Measurements from ENCODE around the gene LMAN2. TPM values are rescaled to one million over a fixed set of nuclear protein-coding genes. Genes with fewer than 3 reads are reported as not detected.
A peak's percentile ranks its signal among the peaks of the same experiment; 100 is the strongest.

LMAN2 gene
- total RNA-seq, 1 donor from 2014 or later: 130 TPM

DNA sequence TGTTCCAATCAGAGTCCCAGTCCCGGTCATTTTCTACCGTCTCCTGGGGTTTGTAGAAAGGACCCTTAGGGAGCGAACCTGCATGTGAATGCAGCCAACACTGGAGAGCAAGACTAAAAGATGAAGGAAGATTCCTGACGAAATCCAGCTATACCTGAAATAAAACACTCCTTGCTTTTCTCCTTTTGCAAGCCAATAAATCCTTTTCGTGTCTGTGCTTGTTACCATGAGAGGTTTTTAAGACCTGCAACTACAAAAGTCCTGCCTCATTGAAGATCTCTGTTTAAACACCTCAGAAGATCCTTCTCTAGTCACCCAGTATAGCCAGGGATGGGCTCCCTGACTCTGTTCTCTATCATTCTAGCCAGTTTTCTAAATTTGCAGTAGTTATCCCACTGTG, 22.7 kb upstream of the LMAN2 start:
- Mint-ChIP-seq H3K27ac (peak overlapping the region; percentile 38), H3K4me3 (ENCODE audit: low read depth) (no peak overlapping the region), H3K4me1 (ENCODE audit: low read depth) (peaks cover 26% of the 10 kb centered on the region), H3K9me3 (no peaks in the 10 kb centered on the region), H3K27me3 (ENCODE audit: low read depth) (no peaks in the 10 kb centered on the region), H3K36me3 (ENCODE audit: low read depth) (peaks cover 17% of the 10 kb centered on the region)
- intact Hi-C loops (cut with micrococcal nuclease): no loop called here
- DNase-seq (ENCODE audit: low spot score): no peak

DNA sequence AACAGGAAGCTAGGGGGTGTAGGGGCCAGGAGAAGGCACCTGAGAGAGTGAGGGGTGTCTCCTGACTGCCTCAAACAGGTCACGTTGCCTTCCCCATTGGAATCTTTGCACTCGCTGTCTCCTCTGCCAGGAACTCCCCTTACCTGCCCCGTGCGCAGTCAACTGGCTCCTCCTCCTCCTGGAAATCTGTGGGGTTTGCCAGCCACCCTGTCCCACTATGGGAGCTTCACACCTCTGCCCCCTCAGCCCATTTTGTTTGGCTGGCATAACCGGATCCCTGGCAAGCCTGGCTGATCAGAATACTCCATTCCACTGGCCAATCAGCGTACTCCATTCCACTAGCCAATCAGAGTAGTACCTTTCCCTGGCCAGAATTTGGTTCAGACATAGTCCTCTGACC, 22.3 kb upstream of the LMAN2 start:
- peaks cover 21% of the 10 kb centered on the region for H3K36me3 Mint-ChIP-seq (ENCODE audit: low read depth)
- peaks cover 26% of the 10 kb centered on the region for H3K4me1 Mint-ChIP-seq (ENCODE audit: low read depth)
- DNase-seq (ENCODE audit: low spot score): no peak
- H3K27me3 Mint-ChIP-seq (ENCODE audit: low read depth): no peaks in the 10 kb centered on the region
- no peak overlapping the region for H3K4me3 Mint-ChIP-seq (ENCODE audit: low read depth)
- H3K27ac Mint-ChIP-seq: peak overlapping the region; percentile 38
- no peaks in the 10 kb centered on the region for H3K9me3 Mint-ChIP-seq
- intact Hi-C loops (cut with micrococcal nuclease): loop anchor here (2.0 kb wide), 1 partner anchor 17 kb away; the partner anchor contains the start of gene RGS14

DNA sequence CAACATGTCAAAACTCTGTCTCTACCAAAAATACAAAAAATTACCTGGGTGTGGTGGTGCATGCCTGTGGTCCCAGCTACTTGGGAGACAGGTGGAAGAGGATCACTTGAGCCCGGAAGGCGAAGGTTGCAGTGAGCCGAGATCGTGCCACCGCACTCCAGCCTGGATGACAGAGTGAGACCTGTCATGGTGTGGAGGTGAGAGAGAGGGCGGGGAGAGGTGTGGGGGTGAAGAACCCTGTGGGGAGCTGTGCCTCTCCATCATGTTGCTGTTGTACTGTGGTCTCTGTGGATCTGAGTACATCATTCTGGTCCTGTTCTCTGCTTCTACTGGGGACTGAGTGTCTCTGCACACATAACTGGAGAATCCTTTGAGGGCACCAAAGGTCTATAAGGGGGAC, 21.4 kb upstream of the LMAN2 start:
- Mint-ChIP-seq H3K36me3 (ENCODE audit: low read depth) (peaks cover 27% of the 10 kb centered on the region), H3K27me3 (ENCODE audit: low read depth) (no peaks in the 10 kb centered on the region), H3K4me3 (ENCODE audit: low read depth) (peak overlapping the region; percentile 54), H3K4me1 (ENCODE audit: low read depth) (peaks cover 30% of the 10 kb centered on the region), H3K27ac (peak overlapping the region; percentile 82), H3K9me3 (no peaks in the 10 kb centered on the region)
- no peak for DNase-seq (ENCODE audit: low spot score)
- intact Hi-C loops (cut with micrococcal nuclease): loop anchor here (2.0 kb wide), 1 partner anchor 16 kb away; the partner anchor contains the start of gene RGS14

DNA sequence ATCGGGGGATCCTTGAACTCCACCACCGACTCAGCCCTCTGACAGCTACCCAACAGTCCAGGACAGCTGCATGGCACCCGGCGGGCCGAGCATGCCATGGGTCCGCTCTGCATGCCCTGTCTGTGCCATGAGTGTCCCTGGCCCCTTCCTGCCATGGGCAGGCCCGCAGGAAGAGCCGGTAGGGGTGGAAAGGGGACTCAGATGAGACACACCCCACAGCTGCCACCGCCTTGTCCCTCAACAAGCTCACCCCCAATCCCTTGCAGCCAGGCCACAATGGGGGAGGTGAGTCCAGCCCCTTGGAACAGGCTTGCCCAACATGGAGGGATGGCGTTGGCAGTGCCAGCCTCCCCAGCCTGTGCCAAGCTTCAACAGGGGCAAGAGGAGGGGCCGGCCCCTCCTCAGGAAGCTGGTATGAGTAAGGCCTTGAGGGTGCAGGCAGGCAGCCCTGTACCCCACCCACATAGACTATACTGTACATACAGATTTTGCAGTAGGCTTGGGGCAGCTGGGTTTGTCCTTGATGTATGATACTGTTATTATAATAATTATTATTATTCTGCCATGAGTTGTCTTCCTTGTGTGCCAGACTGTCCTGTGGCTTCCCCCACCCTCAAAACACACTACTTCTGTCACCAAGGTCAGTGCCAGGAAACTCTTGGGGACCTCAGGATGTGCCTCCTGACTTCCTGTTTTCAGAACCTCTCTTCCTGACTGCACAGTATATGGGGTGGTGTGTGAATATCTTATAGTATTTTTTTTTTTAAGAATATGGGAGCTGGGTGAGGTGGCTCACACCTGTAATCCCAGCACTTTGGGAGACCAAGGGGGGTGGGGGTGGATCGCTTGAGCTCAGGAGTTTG, 20.8 kb upstream of the LMAN2 start:
- peak overlapping the region; percentile 82 for H3K27ac Mint-ChIP-seq
- no peak for DNase-seq (ENCODE audit: low spot score)
- no peaks in the 10 kb centered on the region for H3K9me3 Mint-ChIP-seq
- H3K27me3 Mint-ChIP-seq (ENCODE audit: low read depth): no peaks in the 10 kb centered on the region
- peak overlapping the region; percentile 54 for H3K4me3 Mint-ChIP-seq (ENCODE audit: low read depth)
- peaks cover 30% of the 10 kb centered on the region for H3K4me1 Mint-ChIP-seq (ENCODE audit: low read depth)
- intact Hi-C loops (cut with micrococcal nuclease): loop anchor here (2.0 kb wide), 1 partner anchor 15 kb away; the partner anchor contains the start of gene RGS14
- peaks cover 27% of the 10 kb centered on the region for H3K36me3 Mint-ChIP-seq (ENCODE audit: low read depth)

DNA sequence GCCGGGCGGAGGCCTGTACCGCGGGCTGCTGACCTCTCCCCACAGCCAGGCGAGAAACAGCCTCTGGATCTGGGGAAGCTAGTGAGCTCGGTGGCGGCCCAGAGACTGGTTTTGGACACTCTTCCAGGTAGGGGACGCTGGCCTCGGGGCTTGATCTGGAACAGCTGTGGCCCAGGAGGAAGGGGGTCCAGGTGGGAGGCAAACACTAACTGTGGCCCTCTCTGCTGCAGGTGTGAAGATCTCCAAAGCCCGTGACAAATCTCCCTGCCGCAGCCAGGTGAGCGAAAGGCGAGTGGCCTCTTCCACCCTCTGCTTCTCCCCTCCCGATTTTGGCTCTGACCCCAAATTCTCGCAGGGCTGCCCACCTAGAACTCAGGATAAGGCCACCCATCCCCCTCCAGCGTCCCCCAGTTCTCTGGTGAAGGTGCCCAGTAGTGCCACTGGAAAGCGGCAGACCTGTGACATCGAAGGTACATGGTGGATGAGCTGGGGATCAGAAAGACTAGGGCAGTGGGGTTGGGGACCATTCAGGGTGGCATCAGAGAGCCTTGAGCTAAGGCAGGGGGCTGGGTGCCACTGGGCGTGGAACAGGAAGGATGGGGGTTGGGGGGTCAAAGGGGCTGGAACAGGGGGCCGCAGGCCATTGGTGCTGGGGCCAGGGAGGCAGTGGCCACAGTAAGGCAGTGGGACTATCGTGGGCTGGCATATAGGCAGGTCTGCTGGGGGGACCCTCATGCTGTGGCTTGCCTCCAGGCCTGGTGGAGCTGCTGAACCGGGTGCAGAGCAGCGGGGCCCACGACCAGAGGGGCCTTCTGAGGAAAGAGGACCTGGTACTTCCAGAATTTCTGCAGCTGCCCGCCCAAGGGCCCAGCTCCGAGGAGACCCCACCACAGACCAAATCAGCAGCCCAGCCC, 19.9 kb upstream of the LMAN2 start:
- Mint-ChIP-seq H3K4me1 (ENCODE audit: low read depth) (peaks cover 32% of the 10 kb centered on the region), H3K27ac (peak overlapping the region; percentile 63), H3K4me3 (ENCODE audit: low read depth) (peak overlapping the region; percentile 64), H3K36me3 (ENCODE audit: low read depth) (peaks cover 33% of the 10 kb centered on the region), H3K27me3 (ENCODE audit: low read depth) (no peaks in the 10 kb centered on the region), H3K9me3 (no peaks in the 10 kb centered on the region)
- intact Hi-C loops (cut with micrococcal nuclease): loop anchor here (2.0 kb wide), 1 partner anchor 15 kb away; the partner anchor contains the start of gene RGS14
- DNase-seq (ENCODE audit: low spot score): no peak

DNA sequence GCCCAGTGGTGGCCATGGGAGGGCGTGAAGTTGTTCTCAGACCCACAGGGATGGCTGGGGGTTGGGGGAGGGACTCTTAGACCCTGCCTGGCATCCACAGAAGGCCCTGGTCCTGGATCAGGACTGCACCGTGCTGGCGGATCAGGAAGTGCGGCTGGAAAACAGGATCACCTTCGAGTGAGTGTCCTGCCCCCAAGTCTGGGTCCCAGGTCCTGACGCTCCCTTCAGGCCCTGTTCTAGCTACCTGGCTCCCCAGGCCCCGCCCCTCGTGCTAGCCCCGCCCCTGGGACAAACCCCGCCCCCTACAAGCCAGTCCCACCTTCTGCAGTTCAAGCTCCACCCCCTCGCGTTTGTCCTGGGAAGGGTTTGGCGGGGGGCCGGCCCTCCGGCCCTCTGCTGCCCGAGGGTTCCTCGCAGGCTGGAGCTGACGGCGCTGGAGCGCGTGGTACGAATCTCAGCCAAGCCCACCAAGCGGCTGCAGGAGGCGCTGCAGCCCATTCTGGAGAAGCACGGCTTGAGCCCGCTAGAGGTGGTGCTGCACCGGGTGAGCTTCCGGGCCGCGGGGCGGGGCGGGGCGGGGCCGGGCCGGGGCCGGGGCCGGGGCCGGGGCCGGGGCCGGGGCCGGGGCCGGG, 19.1 kb upstream of the LMAN2 start:
- peak overlapping the region; percentile 69 for H3K4me3 Mint-ChIP-seq (ENCODE audit: low read depth)
- peak; percentile 56 for DNase-seq (ENCODE audit: low spot score)
- intact Hi-C loops (cut with micrococcal nuclease): no loop called here
- peaks cover 35% of the 10 kb centered on the region for H3K4me1 Mint-ChIP-seq (ENCODE audit: low read depth)
- H3K9me3 Mint-ChIP-seq: no peaks in the 10 kb centered on the region
- H3K27me3 Mint-ChIP-seq (ENCODE audit: low read depth): no peaks in the 10 kb centered on the region
- H3K27ac Mint-ChIP-seq: no peak overlapping the region
- peaks cover 38% of the 10 kb centered on the region for H3K36me3 Mint-ChIP-seq (ENCODE audit: low read depth)

DNA sequence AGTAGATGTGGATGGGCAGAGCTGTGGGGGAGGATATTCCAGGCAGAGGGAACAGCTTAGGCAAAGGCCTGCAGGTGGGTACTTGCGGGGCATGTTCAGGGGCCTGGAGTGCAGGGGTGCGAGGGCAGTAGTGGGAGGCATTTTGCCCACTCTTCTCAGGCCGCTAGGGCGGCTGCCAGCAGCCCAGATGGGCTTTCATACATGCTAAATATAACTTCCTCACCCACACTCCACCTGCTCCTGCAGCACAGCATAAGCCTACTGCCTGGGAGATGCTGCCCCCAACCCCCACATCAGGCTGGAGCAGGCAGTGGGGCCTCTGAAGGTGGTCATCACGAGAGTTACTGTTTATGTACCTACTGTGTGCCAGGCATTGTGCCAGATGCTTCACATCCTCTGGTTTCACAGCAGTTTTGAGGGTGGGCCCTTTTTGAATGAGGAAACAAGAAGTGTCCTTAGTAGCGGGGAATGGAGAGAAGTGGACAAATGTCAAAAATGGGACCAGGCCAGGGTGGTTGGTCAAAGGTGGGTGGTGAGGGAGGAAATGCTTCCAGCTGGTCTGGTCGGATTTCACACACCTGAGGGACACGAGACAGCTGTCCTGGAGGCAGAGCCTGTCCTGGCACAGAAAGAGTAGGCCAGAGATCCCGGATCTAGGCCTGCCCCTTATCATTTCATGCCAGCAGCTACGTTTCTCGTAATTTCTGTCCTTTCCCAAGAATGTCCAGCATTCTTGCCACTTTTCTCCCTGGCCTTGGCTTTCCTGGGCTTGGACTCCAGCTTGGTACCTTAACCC, 18.4 kb upstream of the LMAN2 start:
- Mint-ChIP-seq H3K9me3 (no peaks in the 10 kb centered on the region), H3K27ac (no peak overlapping the region), H3K4me3 (ENCODE audit: low read depth) (no peak overlapping the region), H3K27me3 (ENCODE audit: low read depth) (no peaks in the 10 kb centered on the region), H3K36me3 (ENCODE audit: low read depth) (peaks cover 39% of the 10 kb centered on the region), H3K4me1 (ENCODE audit: low read depth) (peaks cover 39% of the 10 kb centered on the region)
- DNase-seq (ENCODE audit: low spot score): no peak
- intact Hi-C loops (cut with micrococcal nuclease): no loop called here

DNA sequence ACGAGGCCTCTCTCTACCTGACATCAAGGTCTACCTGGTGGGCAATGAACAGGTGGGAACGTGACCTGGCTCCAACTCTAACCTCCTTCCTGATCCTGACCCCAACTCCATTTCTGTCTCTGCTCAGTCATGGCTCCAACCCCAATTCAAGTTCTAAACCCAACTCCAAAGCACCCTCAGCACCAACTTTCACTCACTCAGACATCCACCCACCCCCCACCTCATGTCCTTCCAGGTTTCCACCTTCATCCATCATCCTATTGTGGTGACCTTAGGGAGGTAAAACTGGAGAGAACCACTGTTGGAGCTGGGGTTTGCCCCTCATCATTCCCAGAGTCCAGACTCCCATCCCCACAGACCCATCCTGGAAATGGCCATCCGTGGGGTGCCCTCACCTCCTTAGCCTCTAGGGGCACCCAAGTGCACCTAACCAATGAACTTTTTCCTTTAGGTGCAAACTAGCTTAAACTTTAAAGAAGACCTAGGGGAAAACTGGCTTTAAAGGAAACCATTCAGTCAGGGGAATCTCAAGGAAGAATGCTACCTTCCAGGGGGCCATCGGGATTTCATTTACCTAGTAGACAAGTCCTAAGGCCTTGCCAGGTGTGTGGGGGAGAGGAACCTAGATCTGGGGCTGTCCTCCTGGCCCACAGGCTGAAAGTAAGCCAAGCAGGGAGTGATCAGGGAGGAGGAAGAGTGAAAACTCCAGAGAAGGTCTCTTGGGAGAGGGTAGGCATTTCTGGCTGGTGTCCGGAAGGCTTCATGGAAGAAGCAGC, 17.6 kb upstream of the LMAN2 start:
- Mint-ChIP-seq H3K27ac (no peak overlapping the region), H3K27me3 (ENCODE audit: low read depth) (no peaks in the 10 kb centered on the region), H3K4me1 (ENCODE audit: low read depth) (peaks cover 47% of the 10 kb centered on the region), H3K9me3 (no peaks in the 10 kb centered on the region), H3K4me3 (ENCODE audit: low read depth) (no peak overlapping the region), H3K36me3 (ENCODE audit: low read depth) (peaks cover 41% of the 10 kb centered on the region)
- no peak for DNase-seq (ENCODE audit: low spot score)
- intact Hi-C loops (cut with micrococcal nuclease): no loop called here

DNA sequence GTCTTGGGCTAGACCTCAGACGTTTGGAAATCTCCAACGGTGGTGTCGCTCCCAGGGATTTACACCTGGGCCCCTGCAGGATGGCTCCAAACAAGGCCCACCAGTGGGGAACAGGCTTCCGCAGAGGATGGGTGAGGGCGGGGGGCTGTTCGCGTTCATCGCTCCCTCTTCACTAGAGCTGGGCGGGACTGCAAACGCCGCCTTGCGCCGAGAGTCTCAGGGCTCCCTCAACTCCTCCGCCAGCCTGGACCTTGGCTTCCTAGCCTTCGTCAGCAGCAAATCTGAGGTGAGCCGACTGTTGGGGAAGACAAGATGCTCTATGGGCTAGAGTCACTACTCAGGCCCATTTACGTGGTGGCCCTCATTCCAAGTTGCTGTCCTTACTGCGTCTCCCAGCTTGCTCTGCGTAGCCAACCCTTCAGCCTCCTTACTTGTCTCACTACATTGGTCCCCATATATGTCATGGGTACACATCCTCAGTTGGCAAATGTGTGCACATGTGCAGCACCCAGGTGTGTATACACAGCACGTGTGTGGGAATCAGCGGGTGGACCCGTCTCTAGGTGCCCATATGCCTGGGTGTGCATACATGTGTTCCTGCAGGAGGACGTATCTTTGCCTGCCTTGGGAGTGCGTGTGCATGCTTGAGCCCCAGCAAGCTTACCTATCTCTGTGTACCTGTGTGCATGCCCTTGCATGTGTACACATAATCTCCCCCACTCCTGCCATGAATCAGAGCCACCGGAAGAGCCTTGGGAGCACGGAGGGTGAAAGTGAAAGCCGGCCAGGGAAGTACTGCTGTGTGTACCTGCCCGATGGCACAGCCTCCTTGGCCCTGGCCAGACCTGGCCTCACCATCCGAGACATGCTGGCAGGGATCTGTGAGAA, 16.8 kb upstream of the LMAN2 start:
- intact Hi-C loops (cut with micrococcal nuclease): no loop called here
- DNase-seq (ENCODE audit: low spot score): no peak
- Mint-ChIP-seq H3K36me3 (ENCODE audit: low read depth) (peaks cover 38% of the 10 kb centered on the region), H3K9me3 (no peaks in the 10 kb centered on the region), H3K4me1 (ENCODE audit: low read depth) (peaks cover 49% of the 10 kb centered on the region), H3K27ac (no peak overlapping the region), H3K27me3 (ENCODE audit: low read depth) (no peaks in the 10 kb centered on the region), H3K4me3 (ENCODE audit: low read depth) (no peak overlapping the region)

DNA sequence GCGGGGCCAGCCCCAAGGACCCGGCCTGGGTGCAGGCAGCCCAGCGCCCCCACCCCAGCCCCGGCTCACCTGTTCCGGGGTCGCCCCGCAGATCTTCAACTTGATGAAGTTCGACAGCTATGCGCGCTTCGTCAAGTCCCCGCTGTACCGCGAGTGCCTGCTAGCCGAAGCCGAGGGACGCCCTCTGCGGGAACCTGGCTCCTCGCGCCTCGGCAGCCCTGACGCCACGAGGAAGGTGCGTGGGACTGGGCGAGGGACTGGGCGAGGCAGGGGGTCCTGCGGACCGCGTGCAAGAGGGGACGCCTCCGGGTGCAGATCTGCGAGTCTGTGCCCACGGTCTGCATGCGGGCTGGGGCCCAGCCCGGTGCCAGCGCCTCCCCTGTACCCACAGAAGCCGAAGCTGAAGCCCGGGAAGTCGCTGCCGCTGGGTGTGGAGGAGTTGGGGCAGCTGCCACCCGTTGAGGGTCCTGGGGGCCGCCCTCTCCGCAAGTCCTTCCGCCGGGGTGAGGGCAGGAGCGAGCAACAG, 15.9 kb upstream of the LMAN2 start:
- intact Hi-C loops (cut with micrococcal nuclease): no loop called here
- peaks cover 43% of the 10 kb centered on the region for H3K4me1 Mint-ChIP-seq (ENCODE audit: low read depth)
- DNase-seq (ENCODE audit: low spot score): no peak
- H3K36me3 Mint-ChIP-seq (ENCODE audit: low read depth): peaks cover 38% of the 10 kb centered on the region
- H3K9me3 Mint-ChIP-seq: no peaks in the 10 kb centered on the region
- no peaks in the 10 kb centered on the region for H3K27me3 Mint-ChIP-seq (ENCODE audit: low read depth)
- H3K27ac Mint-ChIP-seq: no peak overlapping the region
- no peak overlapping the region for H3K4me3 Mint-ChIP-seq (ENCODE audit: low read depth)
